OCI-LY1 (cell line): Measurements from ENCODE around the gene TM2D3.

Experiments used
- H2AFZ ChIP-seq: fragments of 200-600 bp; sonication (generic), shearing (Covaris generic); 2 replicates; pipeline ENCODE4 v1.6.0; 2014; ENCODE audit warnings: antibody characterized with exemption, mild to moderate bottlenecking, low read length
- H3F3A ChIP-seq: fragments of 200-600 bp; sonication (generic), shearing (Covaris generic); 2 replicates; pipeline ENCODE4 v1.6.0; 2014; ENCODE audit warnings: mild to moderate bottlenecking, antibody characterized with exemption, low read length, moderate library complexity; ENCODE audit not compliant: insufficient read depth
- H3K27ac ChIP-seq: fragments of 200-600 bp; sonication (generic); 2 replicates; pipeline ENCODE4 v1.5.1; 2014; ENCODE audit warnings: low read length, mixed run types, mild to moderate bottlenecking, low read depth; ENCODE audit not compliant: poor library complexity, severe bottlenecking
- H3K27me3 ChIP-seq: fragments of 200-600 bp; sonication (generic); 2 replicates; pipeline ENCODE4 v1.6.0; 2014; ENCODE audit warnings: antibody characterized with exemption, mild to moderate bottlenecking, low read length, moderate library complexity; ENCODE audit not compliant: insufficient read depth
- H3K36me3 ChIP-seq: fragments of 200-600 bp; sonication (generic); 2 replicates; pipeline ENCODE4 v1.6.1; 2014; ENCODE audit warnings: mild to moderate bottlenecking, antibody characterized with exemption, low read length, moderate library complexity, mixed read lengths; ENCODE audit not compliant: insufficient read depth
- H3K4me1 ChIP-seq: fragments of 200-600 bp; sonication (generic); 2 replicates; pipeline ENCODE4 v1.5.1; 2014; ENCODE audit warnings: mild to moderate bottlenecking, low read length, moderate library complexity; ENCODE audit not compliant: insufficient read depth, severe bottlenecking
- H3K4me2 ChIP-seq: fragments of 200-600 bp; sonication (generic), shearing (Covaris generic); 2 replicates; pipeline ENCODE4 v1.6.1; 2014; ENCODE audit warnings: low read length
- H3K4me3 ChIP-seq: fragments of 200-600 bp; sonication (generic); 2 replicates; pipeline ENCODE4 v1.5.1; 2014; ENCODE audit warnings: low read length, low read depth, mild to moderate bottlenecking, mixed read lengths; ENCODE audit not compliant: poor library complexity, severe bottlenecking
- H3K79me2 ChIP-seq: fragments of 200-600 bp; shearing (Covaris generic); 2 replicates; pipeline ENCODE4 v1.6.1; 2016; ENCODE audit warnings: mixed run types, low read length, mixed read lengths; ENCODE audit not compliant: insufficient read depth
- H3K9ac ChIP-seq: fragments of 200-600 bp; sonication (generic), shearing (Covaris generic); 2 replicates; pipeline ENCODE4 v1.6.1; 2014; ENCODE audit warnings: mild to moderate bottlenecking, low read length, mixed read lengths
- H3K9me2 ChIP-seq: fragments of 200-600 bp; sonication (generic), shearing (Covaris generic); 2 replicates; pipeline ENCODE4 v1.6.1; 2014; ENCODE audit warnings: low read depth, mild to moderate bottlenecking, low read length, mixed read lengths
- H3K9me3 ChIP-seq: fragments of 200-600 bp; shearing (Covaris generic); 2 replicates; pipeline ENCODE4 v1.6.1; 2014; ENCODE audit warnings: low read length, mixed read lengths
- H4K20me1 ChIP-seq: fragments of 200-600 bp; sonication (generic), shearing (Covaris generic); 2 replicates; pipeline ENCODE4 v1.6.0; 2016; ENCODE audit warnings: mild to moderate bottlenecking, low read length; ENCODE audit not compliant: insufficient read depth
- CTCF ChIP-seq: fragments of 200-600 bp; sonication (generic), shearing (Covaris generic); IDR thresholded peaks from 2 replicates; pipeline ENCODE4 v1.5.1; 2017; ENCODE audit warnings: mild to moderate bottlenecking, antibody characterized with exemption, low read length, moderate library complexity, mixed read lengths
- EZH2 ChIP-seq: fragments of 200-600 bp; sonication (generic), shearing (Covaris generic); IDR thresholded peaks from 2 replicates; pipeline ENCODE4 v1.8.0; 2017; ENCODE audit warnings: borderline replicate concordance, mixed run types, mild to moderate bottlenecking, antibody characterized with exemption, low read length, moderate library complexity, mixed read lengths

Gene TM2D3

GRCh38 chr15:101604124-101604874, 47.9 kb downstream of the TM2D3 start:
- Histone ChIP-seq H3K27ac (no peak overlapping the region), H3K9me3 (no peaks in the 10 kb centered on the region), H3F3A (no peaks in the 10 kb centered on the region), H3K9me2 (no peaks in the 10 kb centered on the region), H3K4me3 (no peak overlapping the region), H4K20me1 (no peaks in the 10 kb centered on the region), H3K4me1 (no peaks in the 10 kb centered on the region), H2AFZ (no peak overlapping the region), H3K27me3 (peaks cover 8% of the 10 kb centered on the region; the same call in 1 of the 2 replicates), H3K9ac (no peak overlapping the region), H3K36me3 (no peaks in the 10 kb centered on the region), H3K79me2 (no peaks in the 10 kb centered on the region), H3K4me2 (no peak overlapping the region)
- TF ChIP-seq EZH2 (no peak), CTCF (no peak)

- H3K4me2 ChIP-seq: no peak overlapping the region
- TF ChIP-seq EZH2 (no peak), CTCF (no peak)
- no peaks in the 10 kb centered on the region for H3K9me3 ChIP-seq
- H3K4me3 ChIP-seq: no peak overlapping the region
- no peaks in the 10 kb centered on the region for H3K4me1 ChIP-seq
- H3K9ac ChIP-seq: no peak overlapping the region
- H3K27me3 ChIP-seq: peaks cover 8% of the 10 kb centered on the region; the same call in 1 of the 2 replicates
- no peak overlapping the region for H2AFZ ChIP-seq
- H3K27ac ChIP-seq: no peak overlapping the region
- H3F3A ChIP-seq: no peaks in the 10 kb centered on the region
- no peaks in the 10 kb centered on the region for H3K79me2 ChIP-seq
- no peaks in the 10 kb centered on the region for H3K36me3 ChIP-seq
- H4K20me1 ChIP-seq: no peaks in the 10 kb centered on the region
- no peaks in the 10 kb centered on the region for H3K9me2 ChIP-seq
Measured at GRCh38 chr15:101602801-101603200, 49.4 kb downstream of the TM2D3 start.

GRCh38 chr15:101600035-101600434, 52.1 kb downstream of the TM2D3 start:
- TF ChIP-seq EZH2 (no peak), CTCF (no peak)
- H3K79me2 ChIP-seq: no peaks in the 10 kb centered on the region
- no peaks in the 10 kb centered on the region for H3K9me2 ChIP-seq
- no peak overlapping the region for H3K9ac ChIP-seq
- peaks cover 8% of the 10 kb centered on the region; the same call in 1 of the 2 replicates for H3K27me3 ChIP-seq
- no peaks in the 10 kb centered on the region for H3K36me3 ChIP-seq
- H3K4me3 ChIP-seq: no peak overlapping the region
- no peaks in the 10 kb centered on the region for H4K20me1 ChIP-seq
- no peaks in the 10 kb centered on the region for H3K4me1 ChIP-seq
- no peak overlapping the region for H3K27ac ChIP-seq
- H3K9me3 ChIP-seq: no peaks in the 10 kb centered on the region
- no peak overlapping the region for H2AFZ ChIP-seq
- H3F3A ChIP-seq: no peaks in the 10 kb centered on the region
- no peak overlapping the region for H3K4me2 ChIP-seq
